Chondrocyte (in vitro differentiated cells): ENCODE data around the gene CTSL. TPM values are rescaled to one million over a fixed set of nuclear protein-coding genes. Genes with fewer than 3 reads are reported as not detected.

Experiments
- DNase-seq: peaks from one replicate; pipeline ENCODE4 v3.0.0; 2021; ENCODE audit warnings: mixed read lengths, low spot score
- H3K27ac Mint-ChIP-seq: one replicate; pipeline ENCODE4 v1.8.0; 2021; ENCODE audit warnings: mild to moderate bottlenecking, moderate library complexity, mixed read lengths; ENCODE audit not compliant: unreplicated experiment
- H3K27me3 Mint-ChIP-seq: 2 replicates; pipeline ENCODE4 v1.8.0; 2021; ENCODE audit warnings: low read depth, mixed read lengths
- H3K36me3 Mint-ChIP-seq: 2 replicates; pipeline ENCODE4 v1.8.0; 2021; ENCODE audit warnings: low read depth, mixed read lengths
- H3K4me1 Mint-ChIP-seq: 2 replicates; pipeline ENCODE4 v1.8.0; 2021; ENCODE audit warnings: low read depth, mild to moderate bottlenecking, mixed read lengths
- H3K4me3 Mint-ChIP-seq: one replicate; pipeline ENCODE4 v1.8.0; 2021; ENCODE audit warnings: mild to moderate bottlenecking, moderate library complexity, mixed read lengths; ENCODE audit not compliant: unreplicated experiment
- H3K9me3 Mint-ChIP-seq: 2 replicates; pipeline ENCODE4 v1.8.0; 2021; ENCODE audit warnings: low read depth, mixed read lengths
- total RNA-seq: library from RNA; stranded (reverse); gene quantifications from 3 replicates; pipeline ENCODE4 v1.2.1, GENCODE V29; 2021
- TF ChIP-seq, protein P1 (sequence below): fragments of 200-600 bp; sonication (generic); IDR thresholded peaks from 2 replicates; pipeline ENCODE4 v1.5.0; 2021; ENCODE audit warnings: antibody characterized with exemption, mild to moderate bottlenecking, moderate library complexity

CTSL gene
- total RNA-seq, 1 donor from 2014 or later = 77.7 TPM

DNA sequence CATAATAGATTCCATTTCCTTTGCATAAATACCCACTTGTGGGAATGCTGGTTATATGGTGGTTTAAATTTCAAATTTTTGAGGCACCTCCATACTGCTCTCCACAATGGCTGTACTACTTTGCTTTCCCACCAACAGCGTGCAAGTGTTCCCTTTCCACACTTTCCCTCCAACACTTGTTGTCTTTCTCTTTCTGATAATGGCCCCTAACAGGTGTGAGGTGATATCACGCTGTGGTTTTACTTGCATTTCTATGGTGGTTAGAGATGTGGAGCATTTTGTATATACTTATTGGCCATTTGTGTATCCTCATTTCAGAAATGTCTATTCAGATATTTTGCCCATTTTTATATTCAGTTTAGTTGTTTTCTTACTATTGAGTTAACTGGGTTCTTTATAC is 34.6 kb downstream of the CTSL start:
- H3K9me3 Mint-ChIP-seq = no peaks in the 10 kb centered on the region
- TF ChIP-seq, protein P1, sequence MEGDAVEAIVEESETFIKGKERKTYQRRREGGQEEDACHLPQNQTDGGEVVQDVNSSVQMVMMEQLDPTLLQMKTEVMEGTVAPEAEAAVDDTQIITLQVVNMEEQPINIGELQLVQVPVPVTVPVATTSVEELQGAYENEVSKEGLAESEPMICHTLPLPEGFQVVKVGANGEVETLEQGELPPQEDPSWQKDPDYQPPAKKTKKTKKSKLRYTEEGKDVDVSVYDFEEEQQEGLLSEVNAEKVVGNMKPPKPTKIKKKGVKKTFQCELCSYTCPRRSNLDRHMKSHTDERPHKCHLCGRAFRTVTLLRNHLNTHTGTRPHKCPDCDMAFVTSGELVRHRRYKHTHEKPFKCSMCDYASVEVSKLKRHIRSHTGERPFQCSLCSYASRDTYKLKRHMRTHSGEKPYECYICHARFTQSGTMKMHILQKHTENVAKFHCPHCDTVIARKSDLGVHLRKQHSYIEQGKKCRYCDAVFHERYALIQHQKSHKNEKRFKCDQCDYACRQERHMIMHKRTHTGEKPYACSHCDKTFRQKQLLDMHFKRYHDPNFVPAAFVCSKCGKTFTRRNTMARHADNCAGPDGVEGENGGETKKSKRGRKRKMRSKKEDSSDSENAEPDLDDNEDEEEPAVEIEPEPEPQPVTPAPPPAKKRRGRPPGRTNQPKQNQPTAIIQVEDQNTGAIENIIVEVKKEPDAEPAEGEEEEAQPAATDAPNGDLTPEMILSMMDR = no peak
- H3K36me3 Mint-ChIP-seq = no peaks in the 10 kb centered on the region
- H3K27me3 Mint-ChIP-seq = peaks cover 25% of the 10 kb centered on the region
- no peaks in the 10 kb centered on the region for H3K4me1 Mint-ChIP-seq
- no peak overlapping the region for H3K4me3 Mint-ChIP-seq
- DNase-seq = no peak
- H3K27ac Mint-ChIP-seq = no peak overlapping the region

DNA sequence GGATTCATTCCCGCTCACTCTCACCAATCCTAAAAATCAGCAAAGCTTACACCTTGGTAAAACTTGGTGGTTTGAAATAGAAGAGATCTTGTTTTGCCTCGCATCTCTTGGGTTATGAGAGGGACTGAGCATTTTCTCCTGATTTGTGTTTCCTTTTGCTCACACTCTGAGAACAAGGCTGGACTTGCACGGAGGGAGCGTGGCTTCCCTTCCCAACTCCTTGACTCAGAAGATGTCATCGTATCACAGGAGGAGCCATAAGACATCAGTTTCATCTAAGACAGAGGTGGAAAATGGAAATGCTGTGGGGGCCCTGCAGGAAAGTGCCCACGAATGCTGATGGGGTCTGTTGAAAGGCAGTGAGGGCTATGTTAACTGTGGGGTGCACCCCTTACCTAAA is 37.4 kb downstream of the CTSL start:
- Mint-ChIP-seq H3K9me3 (no peaks in the 10 kb centered on the region), H3K27me3 (peaks cover 28% of the 10 kb centered on the region), H3K4me3 (no peak overlapping the region), H3K4me1 (no peaks in the 10 kb centered on the region), H3K27ac (no peak overlapping the region), H3K36me3 (no peaks in the 10 kb centered on the region)
- TF ChIP-seq, protein P1 = no peak
- DNase-seq = no peak

- no peak for DNase-seq
- no peak overlapping the region for H3K4me3 Mint-ChIP-seq
- TF ChIP-seq, protein P1 = no peak
- no peaks in the 10 kb centered on the region for H3K9me3 Mint-ChIP-seq
- H3K27me3 Mint-ChIP-seq = peaks cover 38% of the 10 kb centered on the region
- no peaks in the 10 kb centered on the region for H3K36me3 Mint-ChIP-seq
- H3K4me1 Mint-ChIP-seq = no peaks in the 10 kb centered on the region
- H3K27ac Mint-ChIP-seq = no peak overlapping the region
These were observed 39.6 kb downstream of the CTSL start for GRCh38 chr9:87765521-87765920.

GRCh38 chr9:87766697-87767096 is 40.8 kb downstream of the CTSL start:
- Mint-ChIP-seq H3K36me3 (no peaks in the 10 kb centered on the region), H3K27me3 (peaks cover 29% of the 10 kb centered on the region), H3K4me1 (no peaks in the 10 kb centered on the region), H3K9me3 (no peaks in the 10 kb centered on the region), H3K4me3 (no peak overlapping the region), H3K27ac (no peak overlapping the region)
- no peak for DNase-seq
- TF ChIP-seq, protein P1 = no peak

DNA sequence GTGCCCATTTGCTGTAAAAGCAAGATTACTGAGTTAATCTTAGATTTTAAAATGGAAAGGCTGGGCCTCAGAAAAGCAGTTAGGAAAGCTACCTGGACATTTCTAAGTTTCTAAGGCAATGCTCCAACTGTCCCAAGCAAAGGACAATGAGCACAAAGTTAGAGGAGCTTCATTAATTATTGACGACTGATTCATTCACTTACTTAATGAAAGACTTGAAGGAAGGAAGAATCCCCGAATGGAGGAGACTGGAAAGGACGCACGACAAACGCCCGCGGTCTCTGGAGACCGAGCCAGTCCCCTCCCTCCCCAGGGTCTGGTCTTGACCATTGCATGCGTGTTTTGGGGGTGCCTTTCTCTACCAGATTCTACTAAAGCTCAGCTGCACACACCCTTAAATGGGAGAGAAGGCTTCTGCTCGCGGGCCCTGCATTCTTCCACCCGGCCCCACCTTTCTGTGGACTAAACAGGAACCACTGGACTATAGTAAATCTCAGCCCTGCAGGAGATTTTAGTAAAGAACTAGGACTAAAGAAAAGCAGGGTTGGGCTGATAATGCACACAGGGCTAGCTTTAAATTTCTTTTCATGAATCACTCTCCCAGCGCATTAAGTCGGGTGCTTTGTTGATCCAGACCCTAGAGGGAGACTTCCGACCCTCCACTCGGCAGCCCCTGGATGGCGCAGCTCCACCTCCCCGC is 44.8 kb downstream of the CTSL start:
- Mint-ChIP-seq H3K9me3 (no peaks in the 10 kb centered on the region), H3K27me3 (peaks cover 23% of the 10 kb centered on the region), H3K36me3 (no peaks in the 10 kb centered on the region), H3K4me3 (no peak overlapping the region), H3K27ac (no peak overlapping the region), H3K4me1 (no peaks in the 10 kb centered on the region)
- TF ChIP-seq, protein P1 = no peak
- no peak for DNase-seq
